CD4-positive, alpha-beta memory T cell (primary cell): ENCODE measurements around the gene RNF223. TPM values are rescaled to one million over a fixed set of nuclear protein-coding genes. Genes with fewer than 3 reads are reported as not detected.
A peak's percentile ranks its signal among the peaks of the same experiment; 100 is the strongest.
"Not testable (repeated sequence)": the region's sequence is repeated elsewhere in the genome, so short reads cannot be mapped to it uniquely, and the experiment has no call there.

Source experiments
- CTCF ChIA-PET: fragments of 350-600 bp; sonication (Branson Sonifier 250); formaldehyde crosslinking; loops from one replicate; lab custom pipeline; 2021; ENCODE audit warnings: inconsistent platforms; ENCODE audit not compliant: partially characterized antibody; lab: Charles Lee
- POLR2A ChIA-PET: fragments of 350-600 bp; sonication (Branson Sonifier 250); formaldehyde crosslinking; loops from one replicate; lab custom pipeline; 2021; ENCODE audit not compliant: partially characterized antibody; lab: Charles Lee
- DNase-seq, 5 donors: peaks; one replicate each; pipeline versions ENCODE4 v3.0.0 to v3.0.0-alpha.2; 2020 to 2022; ENCODE audit warnings: mixed read lengths in 1 of 5
- H3K27ac ChIP-seq: one replicate; pipeline ENCODE4 v1.7.0; 2013; ENCODE audit warnings: low read depth, low read length
- H3K27me3 ChIP-seq: 2 replicates; pipeline ENCODE4 v1.7.0; 2013; ENCODE audit warnings: mild to moderate bottlenecking, low read length, moderate library complexity; ENCODE audit not compliant: insufficient read depth
- H3K36me3 ChIP-seq: 2 replicates; pipeline ENCODE4 v1.7.0; 2013; ENCODE audit warnings: mild to moderate bottlenecking, low read length, moderate library complexity; ENCODE audit not compliant: insufficient read depth
- H3K4me1 ChIP-seq: 2 replicates; pipeline ENCODE4 v1.7.0; 2013; ENCODE audit warnings: mild to moderate bottlenecking, low read length, moderate library complexity; ENCODE audit not compliant: insufficient read depth
- H3K4me3 ChIP-seq, 2 donors: one replicate each; pipeline ENCODE4 v1.7.0; 2013; ENCODE audit warnings: low read length in 2 of 2, mild to moderate bottlenecking in 1 of 2
- H3K9me3 ChIP-seq, 2 donors: one replicate each; pipeline ENCODE4 v1.7.0; 2013; ENCODE audit warnings: low read length in 2 of 2, control low read depth in 1 of 2; ENCODE audit not compliant: control insufficient read depth in 1 of 2
- H3K27ac Mint-ChIP-seq, 7 donors: one replicate each; pipeline ENCODE4 v1.8.0; 2020 to 2021; ENCODE audit warnings: mixed read lengths in 7 of 7, mild to moderate bottlenecking in 6 of 7, inconsistent platforms in 3 of 7, moderate library complexity in 3 of 7
- H3K27me3 Mint-ChIP-seq, 2 donors: one replicate each; pipeline ENCODE4 v1.8.0; 2020 to 2021; ENCODE audit warnings: mixed read lengths in 2 of 2
- H3K36me3 Mint-ChIP-seq, 2 donors: one replicate each; pipeline ENCODE4 v1.8.0; 2020 to 2021; ENCODE audit warnings: mixed read lengths in 2 of 2, inconsistent platforms in 1 of 2, mild to moderate bottlenecking in 1 of 2
- H3K4me1 Mint-ChIP-seq, 4 donors: one replicate each; pipeline ENCODE4 v1.8.0; 2020 to 2021; ENCODE audit warnings: mixed read lengths in 4 of 4, mild to moderate bottlenecking in 1 of 4
- H3K4me3 Mint-ChIP-seq, 8 donors: one replicate each; pipeline ENCODE4 v1.8.0; 2020 to 2021; ENCODE audit warnings: mixed read lengths in 8 of 8, mild to moderate bottlenecking in 7 of 8, moderate library complexity in 6 of 8, inconsistent platforms in 3 of 8
- H3K9me3 Mint-ChIP-seq, 8 donors: one replicate each; pipeline ENCODE4 v1.8.0; 2020 to 2021; ENCODE audit warnings: mixed read lengths in 8 of 8, mild to moderate bottlenecking in 5 of 8, inconsistent platforms in 3 of 8, moderate library complexity in 1 of 8
- intact Hi-C: fragments of 100-400 bp; cut with micrococcal nuclease; formaldehyde crosslinking; loops from one replicate; pipeline ENCODE4 v1.15.1; 2023
- polyA plus RNA-seq, 2 donors: library from polyadenylated mRNA; unstranded; fragments of 300-500 nt; fragmentation: Illumina TruSeq; gene quantifications; one replicate each; pipeline ENCODE4 v1.2.3, GENCODE V29; 2021
- total RNA-seq, 2 experiments: library from RNA; stranded (reverse); gene quantifications; one replicate each; pipeline ENCODE4 v1.2.3, GENCODE V29; 2021

The RNF223 gene
- total and polyA plus RNA-seq, 4 experiments from 2014 or later = not detected

DNA sequence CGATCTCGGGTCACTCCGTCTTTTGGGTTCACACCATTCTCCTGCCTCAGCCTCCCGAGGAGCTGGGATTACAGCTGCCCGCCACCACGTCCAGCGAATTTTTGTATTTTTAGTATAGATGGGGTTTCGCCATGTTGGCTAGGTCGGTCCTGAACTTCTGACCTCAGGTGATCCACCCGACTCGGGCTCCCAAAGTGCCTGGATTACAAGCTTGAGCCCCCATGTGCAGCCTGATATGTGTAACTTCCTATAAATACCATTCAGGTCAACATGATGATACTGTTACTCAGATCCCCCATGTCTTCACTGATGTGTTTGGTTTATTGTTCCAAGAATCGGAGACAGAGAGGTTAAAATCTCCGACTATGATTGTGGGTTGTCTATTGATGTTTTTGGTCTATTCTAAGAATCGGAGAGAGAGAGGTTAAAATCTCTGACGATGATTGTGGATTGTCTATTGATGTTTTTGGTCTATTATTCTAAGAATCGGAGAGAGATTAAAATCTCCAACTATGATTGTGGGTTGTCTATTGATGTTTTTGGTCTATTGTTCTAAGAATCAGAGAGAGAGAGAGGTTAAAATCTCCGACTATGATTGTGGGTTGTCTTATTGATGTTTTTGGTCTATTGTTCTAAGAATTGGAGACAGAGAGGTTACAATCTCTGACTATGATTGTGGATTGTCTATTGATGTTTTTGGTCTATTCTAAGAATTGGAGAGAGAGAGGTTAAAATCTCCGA, 24.7 kb upstream of the RNF223 start:
- Histone ChIP-seq H3K9me3 (no peaks in the 10 kb centered on the region), H3K36me3 (no peaks in the 10 kb centered on the region), H3K27me3 (no peaks in the 10 kb centered on the region), H3K4me1 (peaks cover 33% of the 10 kb centered on the region), H3K27ac (no peak overlapping the region), H3K4me3 (no peak overlapping the region)
- H3K27ac Mint-ChIP-seq = peak overlapping the region; percentile 13 to 85 (median 73)
- H3K4me1 Mint-ChIP-seq = peaks cover 12 to 41% (median 31%) of the 10 kb centered on the region in 4 donors
- H3K27me3 Mint-ChIP-seq = no peaks in the 10 kb centered on the region
- CTCF ChIA-PET = no interaction called here
- H3K36me3 Mint-ChIP-seq = peaks cover 6% of the 10 kb centered on the region in 2 donors
- DNase-seq = peak in 3 of 5 donors; percentile 49 to 61 (median 52)
- POLR2A ChIA-PET = no interaction called here
- H3K4me3 Mint-ChIP-seq = peak overlapping the region in 5 of 8 donors; percentile 12 to 54 (median 44)
- intact Hi-C loops = no loop called here
- peaks cover 0 to 17% (median 13%) of the 10 kb centered on the region in 8 donors for H3K9me3 Mint-ChIP-seq

DNA sequence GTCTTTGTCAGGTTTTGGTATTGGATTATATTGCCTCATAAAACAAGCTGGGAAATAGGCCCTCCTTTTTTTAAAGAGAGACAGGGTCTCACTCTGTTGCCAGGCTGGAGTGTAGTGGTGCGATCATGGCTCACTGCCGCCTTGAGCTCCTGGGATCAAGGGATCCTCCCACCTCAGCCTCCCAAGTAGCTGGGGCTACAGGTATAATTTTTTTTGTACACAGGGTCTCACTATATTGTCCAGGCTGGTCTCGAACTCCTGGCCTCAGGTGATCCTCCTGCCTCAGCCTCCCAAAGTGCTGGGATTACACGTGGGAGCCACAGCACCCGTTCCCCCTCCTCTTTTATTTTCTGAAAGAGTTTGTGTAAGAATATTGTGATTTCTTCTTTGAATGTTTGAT, 22.0 kb upstream of the RNF223 start:
- H3K4me3 Mint-ChIP-seq, CTCF ChIA-PET, H3K27me3 Mint-ChIP-seq, POLR2A ChIA-PET, H3K27me3 ChIP-seq, DNase-seq, H3K4me3 ChIP-seq, H3K27ac ChIP-seq, intact Hi-C loops, H3K36me3 ChIP-seq, H3K36me3 Mint-ChIP-seq, H3K27ac Mint-ChIP-seq, H3K9me3 ChIP-seq: not testable (repeated sequence)
- peaks cover 0 to 17% (median 13%) of the 10 kb centered on the region in 8 donors for H3K9me3 Mint-ChIP-seq
- H3K4me1 ChIP-seq = peaks cover 25% of the 10 kb centered on the region
- H3K4me1 Mint-ChIP-seq = peaks cover 10 to 26% (median 20%) of the 10 kb centered on the region in 4 donors

- no peak for DNase-seq
- ChIA-PET POLR2A (no interaction called here), CTCF (no interaction called here)
- Histone ChIP-seq H3K9me3 (no peaks in the 10 kb centered on the region), H3K27ac (no peak overlapping the region), H3K4me1 (peaks cover 19% of the 10 kb centered on the region), H3K4me3 (no peak overlapping the region), H3K27me3 (no peaks in the 10 kb centered on the region), H3K36me3 (no peaks in the 10 kb centered on the region)
- H3K36me3 Mint-ChIP-seq = peaks cover 0 to 3% of the 10 kb centered on the region in 2 donors
- no peak overlapping the region for H3K4me3 Mint-ChIP-seq
- no peak overlapping the region for H3K27ac Mint-ChIP-seq
- H3K27me3 Mint-ChIP-seq = no peaks in the 10 kb centered on the region
- H3K4me1 Mint-ChIP-seq = peaks cover 10 to 19% (median 15%) of the 10 kb centered on the region in 4 donors
- intact Hi-C loops = no loop called here
- peaks cover 0 to 13% (median 11%) of the 10 kb centered on the region in 8 donors for H3K9me3 Mint-ChIP-seq
Observed at GRCh38 chr1:1094981-1095380, 20.9 kb upstream of the RNF223 start.

- peaks cover 0 to under 1% (median 0%) of the 10 kb centered on the region in 8 donors for H3K9me3 Mint-ChIP-seq
- POLR2A ChIA-PET = no interaction called here
- H3K4me1 Mint-ChIP-seq = peaks cover 0 to 5% (median 1%) of the 10 kb centered on the region in 4 donors
- Histone ChIP-seq H3K9me3 (no peaks in the 10 kb centered on the region), H3K4me3 (no peak overlapping the region), H3K36me3 (no peaks in the 10 kb centered on the region), H3K4me1 (peaks cover 5% of the 10 kb centered on the region), H3K27me3 (no peaks in the 10 kb centered on the region), H3K27ac (no peak overlapping the region)
- peak overlapping the region in 1 of 8 donors; percentile 12 for H3K4me3 Mint-ChIP-seq
- no peak for DNase-seq
- CTCF ChIA-PET = interaction anchor here (1.2 kb wide), 1 partner anchor 110 kb away, joined by 3 read pairs; no protein-coding TSS in a partner anchor
- H3K27ac Mint-ChIP-seq = no peak overlapping the region
- H3K27me3 Mint-ChIP-seq = no peaks in the 10 kb centered on the region
- H3K36me3 Mint-ChIP-seq = no peaks in the 10 kb centered on the region
- intact Hi-C loops = no loop called here
Observed at GRCh38 chr1:1093610-1093943, 19.5 kb upstream of the RNF223 start.

DNA sequence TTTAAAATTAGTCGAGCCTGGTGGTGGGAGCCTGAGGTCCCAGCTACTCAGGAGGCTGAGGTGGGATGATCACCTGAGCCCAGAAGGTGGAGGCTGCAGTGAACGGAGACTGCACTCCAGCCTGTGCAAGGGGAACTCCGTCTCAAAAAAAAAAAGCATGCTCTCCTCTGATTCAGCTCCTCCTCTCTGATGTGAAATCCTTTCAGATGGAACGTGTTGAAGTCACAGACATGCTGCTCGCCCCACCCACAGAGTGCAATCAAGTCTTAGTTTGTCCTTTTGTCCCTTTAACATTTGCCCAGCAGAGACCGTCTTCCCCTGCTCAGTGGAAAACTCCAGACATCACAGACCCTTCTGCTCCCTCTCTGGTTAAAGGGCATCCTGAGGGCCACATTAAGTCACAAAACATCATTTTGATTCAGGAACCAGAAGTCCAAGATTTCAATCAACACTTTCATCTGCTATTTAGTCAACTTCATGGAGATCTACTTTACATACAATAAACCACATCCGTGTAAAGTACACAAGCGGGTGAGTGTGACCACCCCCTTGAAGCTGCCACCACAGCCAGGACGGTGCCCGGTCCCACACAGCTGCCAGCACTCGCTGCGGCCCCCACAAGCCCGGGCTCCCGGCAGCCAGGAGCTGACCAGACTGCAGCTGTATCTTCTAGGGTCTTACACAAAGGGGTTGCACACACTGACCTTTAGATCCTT, 18.9 kb upstream of the RNF223 start:
- H3K27ac ChIP-seq = no peak overlapping the region
- intact Hi-C loops = no loop called here
- DNase-seq = no peak
- Mint-ChIP-seq H3K9me3 (no peaks in the 10 kb centered on the region), H3K4me3 (no peak overlapping the region), H3K27ac (no peak overlapping the region), H3K4me1 (no peaks in the 10 kb centered on the region), H3K36me3 (no peaks in the 10 kb centered on the region), H3K27me3 (no peaks in the 10 kb centered on the region)
- H3K27me3 ChIP-seq = no peaks in the 10 kb centered on the region
- ChIA-PET POLR2A (no interaction called here), CTCF (interaction anchor here (1.2 kb wide), 1 partner anchor 110 kb away, joined by 3 read pairs; no protein-coding TSS in a partner anchor)
- H3K36me3 ChIP-seq = no peaks in the 10 kb centered on the region
- no peaks in the 10 kb centered on the region for H3K4me1 ChIP-seq
- no peak overlapping the region for H3K4me3 ChIP-seq
- H3K9me3 ChIP-seq = no peaks in the 10 kb centered on the region

DNA sequence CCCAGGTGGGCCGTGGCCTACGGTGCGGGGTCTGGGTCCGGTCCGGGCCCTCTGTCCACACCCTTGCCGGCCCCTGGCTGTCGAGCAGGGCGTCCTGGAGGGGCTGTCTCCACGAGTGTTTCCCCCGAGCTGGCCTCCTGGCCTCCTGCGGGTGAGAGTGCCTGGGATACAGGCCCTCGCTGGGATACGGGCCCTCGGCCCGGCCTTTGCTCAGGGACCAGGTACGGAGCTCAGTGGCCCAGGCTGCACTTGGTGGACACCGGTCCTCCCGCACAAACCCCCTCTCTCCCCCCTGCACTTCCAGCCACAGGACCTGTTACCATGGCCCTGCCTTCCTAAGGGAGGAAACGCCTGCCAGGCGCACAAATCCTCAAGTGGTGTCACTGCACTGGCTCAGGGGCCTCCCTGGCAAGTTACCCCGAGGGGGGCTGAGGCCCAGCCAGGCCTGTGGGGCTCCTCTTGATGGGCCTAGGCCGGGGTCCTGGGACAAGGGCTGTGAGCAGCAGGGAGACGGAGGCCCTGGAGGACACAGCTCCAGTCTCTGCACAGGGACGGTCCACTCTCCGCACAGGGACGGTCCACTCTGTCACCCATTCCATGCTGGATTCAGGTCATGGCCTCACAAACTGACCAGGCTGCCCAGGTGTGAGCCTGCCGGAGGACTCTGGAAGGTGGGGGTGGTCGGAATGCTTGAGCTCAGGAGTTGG, 18.2 kb upstream of the RNF223 start:
- H3K27me3 Mint-ChIP-seq = no peaks in the 10 kb centered on the region
- no peak for DNase-seq
- H3K4me3 Mint-ChIP-seq = no peak overlapping the region
- H3K4me1 ChIP-seq = no peaks in the 10 kb centered on the region
- ChIA-PET POLR2A (no interaction called here), CTCF (interaction anchor here (1.2 kb wide), 1 partner anchor 109 kb away, joined by 3 read pairs; no protein-coding TSS in a partner anchor)
- no peak overlapping the region for H3K4me3 ChIP-seq
- no peak overlapping the region for H3K27ac ChIP-seq
- H3K36me3 Mint-ChIP-seq = no peaks in the 10 kb centered on the region
- H3K27ac Mint-ChIP-seq = no peak overlapping the region
- intact Hi-C loops = no loop called here
- H3K9me3 Mint-ChIP-seq = no peaks in the 10 kb centered on the region
- H3K27me3 ChIP-seq = no peaks in the 10 kb centered on the region
- no peaks in the 10 kb centered on the region for H3K36me3 ChIP-seq
- H3K9me3 ChIP-seq = no peaks in the 10 kb centered on the region
- H3K4me1 Mint-ChIP-seq = no peaks in the 10 kb centered on the region
